ENCODE data around the gene RCOR3.

RCOR3 gene

DNA sequence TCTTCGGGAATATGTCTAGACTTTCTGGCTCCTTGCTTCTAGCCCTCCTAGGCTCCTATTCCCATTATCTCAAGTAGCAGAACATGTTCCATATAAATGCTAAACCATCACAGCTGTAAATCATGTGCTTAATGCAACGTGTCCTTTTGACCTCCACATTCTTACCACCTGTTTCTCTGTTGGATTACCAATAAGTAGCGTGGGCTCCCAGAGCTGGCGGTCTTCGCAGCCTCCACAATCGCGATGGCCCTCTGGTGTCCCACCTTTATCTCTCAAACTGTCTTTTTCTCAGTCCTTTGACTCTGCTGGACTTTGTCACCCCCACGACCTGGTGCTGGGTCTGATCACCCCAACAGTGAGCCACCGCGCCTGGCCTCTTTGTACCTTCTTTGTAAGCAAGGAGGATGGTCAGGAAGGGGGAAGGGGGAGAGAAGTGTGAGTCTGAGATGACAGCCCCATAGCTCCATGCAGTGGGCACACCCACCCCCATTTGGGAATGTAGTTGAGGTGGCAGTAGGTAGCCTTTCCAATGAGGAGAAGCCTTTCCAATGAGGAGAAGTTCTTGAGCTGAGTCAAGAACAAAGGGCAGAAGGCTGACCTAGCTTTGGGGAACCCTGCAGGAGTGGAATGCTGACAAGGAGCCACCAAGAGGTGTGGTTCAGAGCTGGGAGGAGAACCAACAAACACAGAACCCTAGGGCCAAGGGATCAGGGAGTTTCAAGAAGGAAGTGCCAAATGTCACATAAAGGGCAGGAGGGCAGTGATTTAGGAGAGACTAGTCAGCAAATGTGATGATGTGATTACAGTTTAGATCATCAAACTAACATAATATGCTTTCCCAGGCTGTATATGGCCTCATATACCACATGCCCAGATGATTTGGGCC lies 81.7 kb downstream of the RCOR3 start:
- CTCF ChIA-PET: no interaction called here
- no peak for DNase-seq (ENCODE audit: low spot score)
- TF ChIP-seq, protein P1, sequence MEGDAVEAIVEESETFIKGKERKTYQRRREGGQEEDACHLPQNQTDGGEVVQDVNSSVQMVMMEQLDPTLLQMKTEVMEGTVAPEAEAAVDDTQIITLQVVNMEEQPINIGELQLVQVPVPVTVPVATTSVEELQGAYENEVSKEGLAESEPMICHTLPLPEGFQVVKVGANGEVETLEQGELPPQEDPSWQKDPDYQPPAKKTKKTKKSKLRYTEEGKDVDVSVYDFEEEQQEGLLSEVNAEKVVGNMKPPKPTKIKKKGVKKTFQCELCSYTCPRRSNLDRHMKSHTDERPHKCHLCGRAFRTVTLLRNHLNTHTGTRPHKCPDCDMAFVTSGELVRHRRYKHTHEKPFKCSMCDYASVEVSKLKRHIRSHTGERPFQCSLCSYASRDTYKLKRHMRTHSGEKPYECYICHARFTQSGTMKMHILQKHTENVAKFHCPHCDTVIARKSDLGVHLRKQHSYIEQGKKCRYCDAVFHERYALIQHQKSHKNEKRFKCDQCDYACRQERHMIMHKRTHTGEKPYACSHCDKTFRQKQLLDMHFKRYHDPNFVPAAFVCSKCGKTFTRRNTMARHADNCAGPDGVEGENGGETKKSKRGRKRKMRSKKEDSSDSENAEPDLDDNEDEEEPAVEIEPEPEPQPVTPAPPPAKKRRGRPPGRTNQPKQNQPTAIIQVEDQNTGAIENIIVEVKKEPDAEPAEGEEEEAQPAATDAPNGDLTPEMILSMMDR (conservative IDR thresholded peaks at IDR 0.05; ENCODE audit: low read depth): no peak
- no peak overlapping the region for H3K27ac ChIP-seq
- POLR2A ChIA-PET (ENCODE audit: low non-redundant PET): no interaction called here

DNA sequence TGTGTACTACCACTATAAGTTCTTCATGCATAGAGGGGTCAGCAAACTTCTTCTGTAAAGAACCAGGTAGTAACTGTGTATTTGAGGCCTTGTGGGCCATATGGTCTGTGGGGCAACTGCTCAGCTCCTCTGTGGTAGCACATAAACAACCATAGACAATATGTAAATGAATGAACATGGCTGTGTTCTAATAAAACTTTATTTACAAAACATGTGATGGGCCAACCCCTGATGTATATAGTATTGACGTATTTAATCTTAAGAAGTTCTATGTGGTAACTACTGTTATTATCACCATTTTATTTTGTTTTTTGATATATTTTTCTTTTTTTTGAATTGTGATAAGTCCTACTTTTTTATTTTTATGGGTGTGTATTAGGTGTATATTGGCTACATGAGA lies 82.8 kb downstream of the RCOR3 start:
- ChIA-PET POLR2A (ENCODE audit: low non-redundant PET) (no interaction called here), CTCF (no interaction called here)
- H3K27ac ChIP-seq: no peak overlapping the region
- TF ChIP-seq, protein P1 (conservative IDR thresholded peaks at IDR 0.05; ENCODE audit: low read depth): no peak
- DNase-seq (ENCODE audit: low spot score): no peak

DNA sequence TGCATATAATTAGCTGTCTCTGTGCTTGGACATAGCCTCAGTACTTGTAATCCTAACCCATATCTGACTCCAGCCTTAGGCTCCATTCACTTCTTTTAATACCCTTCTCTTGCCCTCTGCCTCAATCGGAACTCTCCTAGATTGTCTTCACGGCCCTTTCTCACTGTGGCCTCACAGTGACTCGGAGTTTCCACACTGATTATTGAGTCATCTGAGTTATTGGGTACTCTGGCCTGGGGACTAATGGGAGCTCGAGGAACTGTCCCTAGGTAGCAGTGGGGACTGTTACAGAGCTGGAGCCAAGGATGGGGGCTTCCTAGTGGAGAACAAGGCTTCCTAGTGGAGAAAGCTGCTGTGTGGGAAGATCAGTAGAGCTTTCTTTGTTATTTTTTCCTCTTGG lies 84.4 kb downstream of the RCOR3 start:
- no peak for DNase-seq (ENCODE audit: low spot score)
- H3K27ac ChIP-seq: no peak overlapping the region
- TF ChIP-seq, protein P1 (conservative IDR thresholded peaks at IDR 0.05; ENCODE audit: low read depth): no peak
- ChIA-PET POLR2A (ENCODE audit: low non-redundant PET) (no interaction called here), CTCF (interaction anchor here (0.7 kb wide), 1 partner anchor 127 kb away, joined by 4 read pairs; no protein-coding TSS in a partner anchor)

GRCh38 chr1:211344152-211344618 lies 85.0 kb downstream of the RCOR3 start:
- DNase-seq (ENCODE audit: low spot score): no peak
- H3K27ac ChIP-seq: no peak overlapping the region
- POLR2A ChIA-PET (ENCODE audit: low non-redundant PET): no interaction called here
- CTCF ChIA-PET: interaction anchor here (0.7 kb wide), 1 partner anchor 126 kb away, joined by 4 read pairs; no protein-coding TSS in a partner anchor
- TF ChIP-seq, protein P1 (conservative IDR thresholded peaks at IDR 0.05; ENCODE audit: low read depth): no peak

DNA sequence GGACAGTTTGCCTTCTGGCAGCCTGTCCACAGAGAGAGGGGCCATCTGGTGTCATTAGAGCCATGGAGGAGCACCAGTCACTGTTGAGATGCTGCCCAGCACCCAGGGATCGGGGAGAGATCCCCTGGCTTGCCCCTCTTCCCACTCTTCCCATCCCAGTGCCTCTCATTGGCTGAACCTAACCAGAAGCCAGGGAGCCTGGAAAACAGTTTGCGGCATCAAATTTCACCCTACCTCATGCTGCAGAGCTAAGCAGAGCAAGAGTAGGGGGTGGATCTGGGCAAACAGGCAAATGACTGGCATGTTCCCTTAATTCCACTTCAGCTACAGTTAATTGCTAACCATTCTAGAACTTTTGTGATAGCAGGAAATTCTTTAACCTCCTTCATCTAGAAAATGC lies 86.6 kb downstream of the RCOR3 start:
- H3K27ac ChIP-seq: no peak overlapping the region
- DNase-seq (ENCODE audit: low spot score): no peak
- POLR2A ChIA-PET (ENCODE audit: low non-redundant PET): no interaction called here
- TF ChIP-seq, protein P1 (conservative IDR thresholded peaks at IDR 0.05; ENCODE audit: low read depth): no peak
- CTCF ChIA-PET: interaction anchor here (0.7 kb wide), 1 partner anchor 1412 kb away, joined by 3 read pairs; no protein-coding TSS in a partner anchor

DNA sequence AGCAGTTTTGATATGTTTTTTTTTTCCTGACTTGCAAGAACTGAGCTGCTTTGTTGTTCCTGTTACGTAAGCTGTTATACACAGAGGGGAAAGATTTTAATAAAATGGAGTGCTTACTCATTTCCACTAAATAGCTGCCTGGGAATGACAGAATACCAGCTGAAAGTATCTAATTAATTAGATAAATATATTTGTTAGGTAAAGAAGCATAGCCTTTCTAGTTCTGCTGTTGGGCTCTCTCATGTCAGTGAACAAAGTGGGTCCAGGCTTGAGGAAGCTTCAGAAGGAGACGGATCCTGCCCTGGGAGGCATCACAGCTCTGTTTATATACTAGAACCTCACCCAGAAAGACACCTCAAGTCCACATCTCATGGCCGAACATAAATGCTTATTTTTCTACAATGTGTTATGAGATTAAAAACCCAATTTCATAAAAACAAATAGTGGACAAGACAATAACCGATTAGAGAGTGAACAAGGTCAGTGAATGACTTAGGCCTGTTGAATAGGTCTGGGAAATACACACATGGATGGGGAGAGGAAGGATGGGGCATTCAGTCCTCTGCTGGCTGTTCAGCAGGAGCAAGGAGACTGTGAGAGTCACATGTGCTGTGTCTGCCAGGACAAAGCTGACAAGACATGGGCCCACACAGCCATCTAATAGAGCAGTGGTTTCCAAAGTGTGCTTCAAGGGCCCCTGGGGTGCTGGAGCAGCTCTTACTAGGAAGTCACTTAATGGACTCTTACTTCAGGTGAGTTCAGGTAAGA lies 88.1 kb downstream of the RCOR3 start:
- TF ChIP-seq, protein P1 (conservative IDR thresholded peaks at IDR 0.05; ENCODE audit: low read depth): no peak
- ChIA-PET CTCF (interaction anchor here (1.5 kb wide), 1 partner anchor 24 kb away, joined by 4 read pairs; no protein-coding TSS in a partner anchor), POLR2A (ENCODE audit: low non-redundant PET) (no interaction called here)
- no peak overlapping the region for H3K27ac ChIP-seq
- no peak for DNase-seq (ENCODE audit: low spot score)
